HCT116 (cell line): ENCODE data around the gene SPATS2L. TPM values are rescaled to one million over a fixed set of nuclear protein-coding genes. Genes with fewer than 3 reads are reported as not detected.
A peak's percentile ranks its signal among the peaks of the same experiment; 100 is the strongest.

ENCODE experiments used
- ATAC-seq: fragments of 200-7000 bp; cut with Tn5 transposase; 2 replicates; pipeline ENCODE4 v1.9.1; 2020; ENCODE audit warnings: mild to moderate bottlenecking, moderate library complexity
- BruUV-seq: library from RNA; stranded (reverse); fragments of 400-500 nt; replicated peaks from 2 replicates; lab custom pipeline; 2021; lab: Mats Ljungman, UMichigan
- CTCF ChIA-PET: fragments of 300-600 bp; sonication (Branson Sonifier 250); formaldehyde crosslinking; loops from one replicate; lab custom pipeline; 2021; ENCODE audit warnings: antibody characterized with exemption; lab: Charles Lee
- POLR2A ChIA-PET: fragments of 300-600, 350-600 bp; sonication (Branson Sonifier 250); formaldehyde crosslinking; loops from one replicate; lab custom pipeline; 2021; ENCODE audit warnings: antibody characterized with exemption; lab: Charles Lee
- RAD21 ChIA-PET, 2 experiments: fragments of 300-600 bp; sonication (Branson Sonifier 250); formaldehyde crosslinking; loops; one replicate each; lab custom pipeline; 2023; ENCODE audit warnings: low total read pairs in 2 of 2; ENCODE audit not compliant: uncharacterized antibody in 2 of 2, unreplicated experiment in 2 of 2, low non-redundant PET in 1 of 2; lab: Charles Lee
- DNase-seq: peaks from one replicate; pipeline ENCODE4 v3.0.0-alpha.2; 2010; ENCODE audit warnings: low read depth, low spot score
- H2AFZ ChIP-seq: fragments of 200-600 bp; shearing (Covaris generic), sonication (generic); 2 replicates; pipeline ENCODE4 v1.6.1; 2017; ENCODE audit warnings: low read depth, mixed run types, mixed read lengths, antibody characterized with exemption, low read length; ENCODE audit not compliant: poor library complexity, severe bottlenecking
- H3K27ac ChIP-seq: 2 replicates; pipeline ENCODE4 v1.5.1; 2012; ENCODE audit warnings: low read depth, low read length
- H3K27me3 ChIP-seq: fragments of 200-600 bp; sonication (generic); 2 replicates; pipeline ENCODE4 v1.6.1; 2016; ENCODE audit warnings: mixed run types, low read length, mixed read lengths; ENCODE audit not compliant: insufficient read depth
- H3K36me3 ChIP-seq, 2 experiments: fragments of 200-500 bp in 1 of 2; fragments of 200-600 bp in 1 of 2; sonication (Bioruptor generic) in 1 of 2; sonication (generic) in 1 of 2; 2 replicates each; pipeline versions ENCODE4 v1.5.1 to v1.6.1; 2014 to 2016; ENCODE audit warnings: low read length in 2 of 2, inconsistent platforms in 1 of 2, mixed read lengths in 1 of 2, mixed run types in 1 of 2; ENCODE audit not compliant: insufficient read depth in 2 of 2, control insufficient read depth in 1 of 2
- H3K4me1 ChIP-seq, 2 experiments: fragments of 200-600 bp in 1 of 2; sonication (generic) in 1 of 2; 2 replicates each; pipeline versions ENCODE4 v1.5.1 to v1.6.1; 2012 to 2017; ENCODE audit warnings: low read length in 2 of 2, inconsistent platforms in 1 of 2, mild to moderate bottlenecking in 1 of 2, mixed read lengths in 1 of 2, mixed run types in 1 of 2, moderate library complexity in 1 of 2; ENCODE audit not compliant: insufficient read depth in 2 of 2, control insufficient read depth in 1 of 2
- H3K4me2 ChIP-seq: fragments of 200-600 bp; sonication (generic); 2 replicates; pipeline ENCODE4 v1.6.1; 2017; ENCODE audit warnings: mixed run types, low read length, mixed read lengths
- H3K4me3 ChIP-seq, 2 experiments: fragments of 200-600 bp in 1 of 2; sonication (generic) in 1 of 2; replicated peaks in 1 of 2; 2 replicates each; pipeline ENCODE4 v1.5.1; 2011 to 2016; ENCODE audit warnings: low read length in 2 of 2, control low read depth in 1 of 2, low read depth in 1 of 2, mild to moderate bottlenecking in 1 of 2, mixed read lengths in 1 of 2, mixed run types in 1 of 2
- H3K79me2 ChIP-seq: fragments of 200-600 bp; sonication (generic); 2 replicates; pipeline ENCODE4 v1.6.1; 2017; ENCODE audit warnings: mild to moderate bottlenecking, mixed run types, low read length, moderate library complexity, mixed read lengths; ENCODE audit not compliant: insufficient read depth
- H3K9ac ChIP-seq: fragments of 200-600 bp; sonication (generic); 2 replicates; pipeline ENCODE4 v1.6.1; 2016; ENCODE audit warnings: low read length, mixed read lengths
- H3K9me2 ChIP-seq: fragments of 200-600 bp; sonication (generic), shearing (Covaris generic); 2 replicates; pipeline ENCODE4 v1.6.1; 2017; ENCODE audit warnings: mixed run types, mild to moderate bottlenecking, moderate library complexity; ENCODE audit not compliant: insufficient read depth
- H3K9me3 ChIP-seq, 2 experiments: fragments of 200-500 bp in 1 of 2; fragments of 200-600 bp in 1 of 2; sonication (Bioruptor generic) in 1 of 2; sonication (generic) in 1 of 2; 2 replicates each; pipeline ENCODE4 v1.6.1; 2014 to 2017; ENCODE audit warnings: low read length in 2 of 2, mixed read lengths in 2 of 2, inconsistent platforms in 1 of 2, low read depth in 1 of 2, mild to moderate bottlenecking in 1 of 2, mixed run types in 1 of 2, moderate library complexity in 1 of 2; ENCODE audit not compliant: control insufficient read depth in 1 of 2, insufficient read depth in 1 of 2
- H4K20me1 ChIP-seq: fragments of 200-600 bp; sonication (generic), shearing (Covaris generic); 2 replicates; pipeline ENCODE4 v1.6.1; 2017; ENCODE audit warnings: mixed run types, mild to moderate bottlenecking, moderate library complexity; ENCODE audit not compliant: insufficient read depth
- ATF3 ChIP-seq: IDR thresholded peaks from 2 replicates; pipeline ENCODE4 v1.6.1; 2012
- CBX3 ChIP-seq: IDR thresholded peaks from 2 replicates; pipeline ENCODE4 v1.6.1; 2012; ENCODE audit warnings: low read depth
- EZH2phosphoT487 ChIP-seq: fragments of 200-600 bp; IDR thresholded peaks from 2 replicates; pipeline ENCODE4 v1.6.1; 2018; ENCODE audit warnings: antibody characterized with exemption, borderline replicate concordance
- FOSL1 ChIP-seq: IDR thresholded peaks from 2 replicates; pipeline ENCODE4 v1.6.1; 2012; ENCODE audit warnings: low read depth
- JUND ChIP-seq: IDR thresholded peaks from 2 replicates; pipeline ENCODE4 v1.6.1; 2012
- POLR2A ChIP-seq: IDR thresholded peaks from 2 replicates; pipeline ENCODE4 v1.7.0; 2011; ENCODE audit warnings: borderline replicate concordance; ENCODE audit not compliant: insufficient read depth, insufficient read length; ENCODE audit errors: extremely low read depth
- SP1 ChIP-seq: IDR thresholded peaks from 2 replicates; pipeline ENCODE4 v1.6.1; 2012; ENCODE audit warnings: low read depth
- intact Hi-C: fragments of 100-400 bp; cut with micrococcal nuclease; formaldehyde crosslinking; loops from 2 replicates; pipeline ENCODE4 v1.10.0; 2022
- total RNA-seq: library from RNA; stranded (reverse); gene quantifications from one replicate; pipeline ENCODE4 v1.2.1, GENCODE V29; 2021; ENCODE audit not compliant: unreplicated experiment

SPATS2L gene
- total RNA-seq, 1 experiment from 2014 or later = 87.1 TPM

- TF ChIP-seq SP1 (peak; percentile 65; the same call in 1 of the 2 replicates), JUND (peak; percentile 87), POLR2A (no peak), CBX3 (peak; percentile 72; the same call in 1 of the 2 replicates), ATF3 (0 out of 2 replicates have a peak, but pooled peaks have one; percentile 26)
Observed at GRCh38 chr2:200300638-200301314, 5.7 kb upstream of the SPATS2L start (continued).

GRCh38 chr2:200301953-200302858 lies 4.3 kb upstream of the SPATS2L start:
- intact Hi-C loops = loop anchor here (2.0 to 5.0 kb wide), 3 partner anchors 105 to 321 kb away; no protein-coding TSS in a partner anchor
- Histone ChIP-seq H4K20me1 (no peaks in the 10 kb centered on the region), H3K79me2 (peaks cover 1% of the 10 kb centered on the region; the same call in 1 of the 2 replicates), H3K4me1 (peaks cover 37 to 62% of the 10 kb centered on the region in 2 experiments), H3K9me2 (no peaks in the 10 kb centered on the region), H3K4me2 (peak overlapping the region; percentile 81), H3K36me3 (no peaks in the 10 kb centered on the region), H3K27me3 (no peaks in the 10 kb centered on the region), H2AFZ (no peak overlapping the region), H3K9ac (peak overlapping the region; percentile 40), H3K27ac (peak overlapping the region; percentile 75), H3K9me3 (no peaks in the 10 kb centered on the region), H3K4me3 (peak overlapping the region; percentile 26 to 38)
- TF ChIP-seq JUND (peak; percentile 21; the same call in 1 of the 2 replicates), FOSL1 (peak; percentile 65), EZH2phosphoT487 (no peak)
- ChIA-PET RAD21 (interaction anchor here in 1 of 2 experiments (1.6 kb wide), 1 partner anchor 104 kb away, joined by 4 read pairs; no protein-coding TSS in a partner anchor), POLR2A (interaction anchor here (1.1 kb wide), 1 partner anchor 103 kb away, joined by 3 read pairs; no protein-coding TSS in a partner anchor), CTCF (interaction anchor here (1.0 kb wide), 1 partner anchor 317 kb away, joined by 7 read pairs; no protein-coding TSS in a partner anchor)
- BruUV-seq = TSS peak; percentile 99
- DNase-seq = no peak
- ATAC-seq = no peak
